AG09319 (cell line): ENCODE data around the gene RDH5.

Experiments used
- DNase-seq: peaks from one replicate; pipeline ENCODE4 v3.0.0-alpha.2; 2010; ENCODE audit warnings: low read depth; ENCODE audit errors: extremely low read depth
- TF ChIP-seq, protein P1 (sequence below): IDR thresholded peaks from 2 replicates; pipeline ENCODE4 v1.5.1; 2011; ENCODE audit warnings: low read depth, mild to moderate bottlenecking, inconsistent platforms, low read length, moderate library complexity

Gene RDH5

GRCh38 chr12:55715833-55716581 lies 4.2 kb upstream of the RDH5 start, which contains the start of gene BLOC1S1:
TSS of gene BLOC1S1 (plus strand) at chr12:55716046. CDS start at chr12:55716052, 6 bp downstream.
- TF ChIP-seq, protein P1, sequence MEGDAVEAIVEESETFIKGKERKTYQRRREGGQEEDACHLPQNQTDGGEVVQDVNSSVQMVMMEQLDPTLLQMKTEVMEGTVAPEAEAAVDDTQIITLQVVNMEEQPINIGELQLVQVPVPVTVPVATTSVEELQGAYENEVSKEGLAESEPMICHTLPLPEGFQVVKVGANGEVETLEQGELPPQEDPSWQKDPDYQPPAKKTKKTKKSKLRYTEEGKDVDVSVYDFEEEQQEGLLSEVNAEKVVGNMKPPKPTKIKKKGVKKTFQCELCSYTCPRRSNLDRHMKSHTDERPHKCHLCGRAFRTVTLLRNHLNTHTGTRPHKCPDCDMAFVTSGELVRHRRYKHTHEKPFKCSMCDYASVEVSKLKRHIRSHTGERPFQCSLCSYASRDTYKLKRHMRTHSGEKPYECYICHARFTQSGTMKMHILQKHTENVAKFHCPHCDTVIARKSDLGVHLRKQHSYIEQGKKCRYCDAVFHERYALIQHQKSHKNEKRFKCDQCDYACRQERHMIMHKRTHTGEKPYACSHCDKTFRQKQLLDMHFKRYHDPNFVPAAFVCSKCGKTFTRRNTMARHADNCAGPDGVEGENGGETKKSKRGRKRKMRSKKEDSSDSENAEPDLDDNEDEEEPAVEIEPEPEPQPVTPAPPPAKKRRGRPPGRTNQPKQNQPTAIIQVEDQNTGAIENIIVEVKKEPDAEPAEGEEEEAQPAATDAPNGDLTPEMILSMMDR = no peak; the same call in 1 of the 2 replicates
- DNase-seq = peak; percentile 90

GRCh38 chr12:55716582-55716957 lies 3.6 kb upstream of the RDH5 start:
- TF ChIP-seq, protein P1 = no peak
- DNase-seq = no peak

- TF ChIP-seq, protein P1 = no peak
Measured at GRCh38 chr12:55717011-55718007, 2.9 kb upstream of the RDH5 start.

DNA sequence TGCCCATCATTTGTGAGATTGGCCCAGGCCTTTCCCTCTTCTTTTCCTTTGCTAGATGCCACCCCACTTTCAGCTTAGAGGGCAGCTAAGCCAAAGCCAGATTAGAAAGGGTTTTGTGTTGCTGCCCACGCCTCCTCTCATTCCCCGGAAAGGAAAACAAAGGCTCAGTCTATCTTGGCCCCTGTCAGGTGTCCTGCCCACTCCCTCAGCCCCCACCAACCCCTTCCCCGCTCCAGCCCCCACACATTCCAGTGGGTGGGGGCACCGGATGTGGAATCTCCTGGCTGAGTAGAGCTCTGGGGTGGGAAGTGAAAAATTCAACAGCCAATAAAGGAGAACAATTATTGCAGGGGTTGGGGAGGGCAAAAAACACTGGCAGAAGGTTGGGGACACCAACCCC lies 2.2 kb upstream of the RDH5 start:
- TF ChIP-seq, protein P1 = no peak
- DNase-seq = no peak

More at GRCh38 chr12:55717011-55718007, 2.9 kb upstream of the RDH5 start:
- DNase-seq = no peak

DNA sequence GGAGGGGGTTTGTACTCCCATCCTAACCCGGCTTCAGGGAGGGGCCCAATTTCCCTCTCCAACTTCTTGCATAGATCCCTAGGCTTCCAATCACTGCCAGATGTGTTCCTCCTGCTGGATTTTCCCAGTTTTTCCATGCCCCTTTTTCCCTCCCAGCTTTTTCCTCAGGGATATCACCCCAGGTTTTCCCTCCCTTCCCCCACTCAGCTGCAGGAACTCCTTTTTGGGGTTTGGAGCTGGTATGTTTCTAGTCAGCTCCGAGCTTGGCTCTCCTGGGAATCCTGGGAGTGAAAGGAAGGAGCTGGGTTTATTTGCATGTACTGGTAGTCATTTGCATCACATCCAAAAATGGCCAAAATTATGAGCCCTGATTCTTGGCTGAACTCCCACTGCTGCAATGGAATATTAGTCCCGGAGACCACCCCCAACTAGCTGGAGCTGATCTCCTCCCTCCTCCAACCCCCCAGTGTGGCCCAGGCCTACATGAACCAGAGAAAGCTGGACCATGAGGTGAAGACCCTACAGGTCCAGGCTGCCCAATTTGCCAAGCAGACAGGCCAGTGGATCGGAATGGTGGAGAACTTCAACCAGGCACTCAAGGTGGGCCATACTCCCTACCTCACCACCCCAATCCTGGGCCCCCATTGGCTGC lies 1.4 kb upstream of the RDH5 start:
- no peak for DNase-seq
- TF ChIP-seq, protein P1 = no peak

DNA sequence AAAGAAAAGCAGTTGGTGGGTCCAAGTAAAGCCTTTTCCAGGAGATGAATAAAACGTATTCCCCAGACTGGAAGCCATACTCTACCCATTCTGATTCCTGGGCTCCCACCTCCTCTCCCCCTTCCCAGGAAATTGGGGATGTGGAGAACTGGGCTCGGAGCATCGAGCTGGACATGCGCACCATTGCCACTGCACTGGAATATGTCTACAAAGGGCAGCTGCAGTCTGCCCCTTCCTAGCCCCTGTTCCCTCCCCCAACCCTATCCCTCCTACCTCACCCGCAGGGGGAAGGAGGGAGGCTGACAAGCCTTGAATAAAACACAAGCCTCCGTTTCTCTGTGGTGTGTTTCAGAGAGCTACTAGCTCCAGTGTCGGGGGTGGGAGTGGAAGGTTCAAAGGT lies 822 bp upstream of the RDH5 start:
- no peak for DNase-seq
- TF ChIP-seq, protein P1 = no peak
